GM21717 (cell line): ENCODE data around the gene PABPN1L.

Experiments used
- ATAC-seq: cut with Tn5 transposase; IDR thresholded peaks from one replicate; pipeline ENCODE4 v1.9.1; 2021; ENCODE audit warnings: mild to moderate bottlenecking, moderate library complexity; ENCODE audit not compliant: unreplicated experiment

The PABPN1L gene

GRCh38 chr16:88853325-88853941 is 13.0 kb downstream of the PABPN1L start:
- no peak for ATAC-seq

GRCh38 chr16:88851616-88852015 is 14.8 kb downstream of the PABPN1L start:
- no peak for ATAC-seq

GRCh38 chr16:88850531-88851199 is 15.8 kb downstream of the PABPN1L start:
- ATAC-seq, result no peak

- ATAC-seq, result no peak
These were observed 17.9 kb downstream of the PABPN1L start for GRCh38 chr16:88848557-88848956.

- ATAC-seq, result no peak
These were observed 18.8 kb downstream of the PABPN1L start for GRCh38 chr16:88847654-88848053.

- ATAC-seq, result no peak
These were observed 20.4 kb downstream of the PABPN1L start for GRCh38 chr16:88846088-88846487.

- ATAC-seq, result no peak
These were observed 21.9 kb downstream of the PABPN1L start for GRCh38 chr16:88844419-88845036.

- no peak for ATAC-seq
These were observed 23.2 kb downstream of the PABPN1L start for GRCh38 chr16:88843256-88843655.

- ATAC-seq, result no peak
These were observed 23.7 kb downstream of the PABPN1L start for GRCh38 chr16:88842806-88843205.

GRCh38 chr16:88842308-88842756 is 24.1 kb downstream of the PABPN1L start:
- ATAC-seq, result no peak

GRCh38 chr16:88841521-88842307 is 24.7 kb downstream of the PABPN1L start:
- no peak for ATAC-seq

- ATAC-seq, result no peak
These were observed 25.8 kb downstream of the PABPN1L start for GRCh38 chr16:88840600-88841215.

GRCh38 chr16:88839745-88840599 is 26.5 kb downstream of the PABPN1L start:
- no peak for ATAC-seq

- no peak for ATAC-seq
These were observed 27.4 kb downstream of the PABPN1L start for GRCh38 chr16:88839026-88839529.

GRCh38 chr16:88838566-88838965 is 27.9 kb downstream of the PABPN1L start:
- ATAC-seq, result no peak

GRCh38 chr16:88837806-88838205 is 28.7 kb downstream of the PABPN1L start:
- no peak for ATAC-seq

- no peak for ATAC-seq
These were observed 29.7 kb downstream of the PABPN1L start for GRCh38 chr16:88836791-88837190.

GRCh38 chr16:88835818-88836217 is 30.6 kb downstream of the PABPN1L start:
- ATAC-seq, result no peak

- ATAC-seq, result no peak
These were observed 31.1 kb downstream of the PABPN1L start for GRCh38 chr16:88835383-88835782.

GRCh38 chr16:88834670-88835069 is 31.8 kb downstream of the PABPN1L start:
- ATAC-seq, result no peak
